Measurements from ENCODE around the gene ARIH1.
"Not testable (repeated sequence)": the region's sequence is repeated elsewhere in the genome, so short reads cannot be mapped to it uniquely, and the experiment has no call there.

Gene ARIH1

DNA sequence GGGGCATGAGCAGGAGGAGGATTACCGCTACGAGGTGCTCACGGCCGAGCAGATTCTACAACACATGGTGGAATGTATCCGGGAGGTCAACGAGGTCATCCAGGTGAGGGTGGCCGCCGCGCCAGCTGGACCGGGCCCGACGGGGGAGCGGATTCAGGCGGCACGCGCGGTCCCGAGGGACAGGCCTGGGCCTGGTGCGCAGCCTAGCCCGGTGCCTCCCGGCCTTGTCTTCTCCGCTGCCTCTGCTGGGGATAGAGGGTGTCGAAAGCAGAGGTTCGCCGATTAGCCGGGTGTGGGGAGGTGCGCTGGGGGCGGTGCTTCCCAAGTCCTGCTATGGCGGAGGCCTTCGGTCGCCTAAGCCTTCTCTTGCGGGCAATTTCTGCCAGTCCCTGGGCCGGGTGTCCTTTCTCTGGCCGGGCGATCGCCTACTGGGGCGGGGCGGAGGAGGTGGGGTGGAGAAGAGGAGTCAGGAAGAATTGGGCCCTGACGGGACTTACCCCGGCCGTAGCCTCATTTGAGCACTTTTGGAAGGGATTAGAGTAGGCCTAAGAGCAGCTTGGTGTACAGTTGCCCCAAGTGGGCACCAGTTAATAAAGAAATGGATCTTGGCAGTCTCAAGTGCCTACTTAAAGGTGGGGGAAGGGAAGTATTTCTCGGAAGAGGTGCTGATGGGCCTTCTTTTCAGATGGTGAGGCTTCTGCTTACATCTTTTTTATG, 940 bp downstream of the ARIH1 start:
- Mint-ChIP-seq H3K4me3 (peak overlapping the region; percentile 94), H3K4me1 (ENCODE audit: low read depth) (peaks cover 47% of the 10 kb centered on the region), H3K9me3 (no peaks in the 10 kb centered on the region), H3K36me3 (ENCODE audit: low read depth) (peaks cover 56% of the 10 kb centered on the region), H3K27ac (peak overlapping the region; percentile 98), H3K27me3 (no peaks in the 10 kb centered on the region)
- peak; percentile 86 for DNase-seq

- peak overlapping the region; percentile 94 for H3K4me3 Mint-ChIP-seq
- DNase-seq: no peak
- no peaks in the 10 kb centered on the region for H3K9me3 Mint-ChIP-seq
- no peaks in the 10 kb centered on the region for H3K27me3 Mint-ChIP-seq
- H3K27ac Mint-ChIP-seq: peak overlapping the region; percentile 98
- H3K4me1 Mint-ChIP-seq (ENCODE audit: low read depth): peaks cover 52% of the 10 kb centered on the region
- H3K36me3 Mint-ChIP-seq (ENCODE audit: low read depth): peaks cover 62% of the 10 kb centered on the region
Observed at GRCh38 chr15:72475674-72476073, 1.5 kb downstream of the ARIH1 start.

- not testable (repeated sequence) for H3K9me3 Mint-ChIP-seq, H3K27me3 Mint-ChIP-seq, DNase-seq
- peak overlapping the region; percentile 92 for H3K27ac Mint-ChIP-seq
- peak overlapping the region; percentile 94 for H3K4me3 Mint-ChIP-seq
- peaks cover 59% of the 10 kb centered on the region for H3K4me1 Mint-ChIP-seq (ENCODE audit: low read depth)
- peaks cover 69% of the 10 kb centered on the region for H3K36me3 Mint-ChIP-seq (ENCODE audit: low read depth)
Observed at GRCh38 chr15:72476330-72476729, 2.2 kb downstream of the ARIH1 start.

- peak overlapping the region; percentile 61 for H3K27ac Mint-ChIP-seq
- peaks cover 87% of the 10 kb centered on the region for H3K36me3 Mint-ChIP-seq (ENCODE audit: low read depth)
- no peaks in the 10 kb centered on the region for H3K27me3 Mint-ChIP-seq
- H3K4me3 Mint-ChIP-seq: no peak overlapping the region
- peaks cover 84% of the 10 kb centered on the region for H3K4me1 Mint-ChIP-seq (ENCODE audit: low read depth)
- DNase-seq: no peak
- H3K9me3 Mint-ChIP-seq: no peaks in the 10 kb centered on the region
Observed at GRCh38 chr15:72481015-72481659, 7.0 kb downstream of the ARIH1 start.

DNA sequence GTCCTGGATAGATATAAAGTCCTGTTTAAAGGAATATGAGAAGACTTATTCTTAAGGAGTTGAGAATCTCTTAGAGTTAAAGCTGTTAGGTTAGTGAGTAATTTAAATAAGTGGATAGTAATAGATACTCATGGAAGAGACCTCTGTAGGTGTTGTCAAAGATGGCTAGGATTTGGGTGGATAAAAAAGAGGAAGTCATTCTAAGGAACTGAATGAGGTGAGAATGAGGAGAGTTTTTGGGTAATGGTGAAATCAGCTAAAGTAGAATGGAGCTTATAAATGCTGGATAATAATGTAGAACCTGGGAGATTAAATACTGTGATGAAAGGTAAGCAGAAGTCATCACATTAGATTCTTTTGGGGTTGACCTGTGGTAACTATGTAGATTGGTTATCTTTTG, 8.1 kb downstream of the ARIH1 start:
- no peak for DNase-seq
- peaks cover 75% of the 10 kb centered on the region for H3K36me3 Mint-ChIP-seq (ENCODE audit: low read depth)
- H3K4me1 Mint-ChIP-seq (ENCODE audit: low read depth): peaks cover 79% of the 10 kb centered on the region
- peak overlapping the region; percentile 8 for H3K4me3 Mint-ChIP-seq
- H3K27me3 Mint-ChIP-seq: no peaks in the 10 kb centered on the region
- no peaks in the 10 kb centered on the region for H3K9me3 Mint-ChIP-seq
- peak overlapping the region; percentile 48 for H3K27ac Mint-ChIP-seq

DNA sequence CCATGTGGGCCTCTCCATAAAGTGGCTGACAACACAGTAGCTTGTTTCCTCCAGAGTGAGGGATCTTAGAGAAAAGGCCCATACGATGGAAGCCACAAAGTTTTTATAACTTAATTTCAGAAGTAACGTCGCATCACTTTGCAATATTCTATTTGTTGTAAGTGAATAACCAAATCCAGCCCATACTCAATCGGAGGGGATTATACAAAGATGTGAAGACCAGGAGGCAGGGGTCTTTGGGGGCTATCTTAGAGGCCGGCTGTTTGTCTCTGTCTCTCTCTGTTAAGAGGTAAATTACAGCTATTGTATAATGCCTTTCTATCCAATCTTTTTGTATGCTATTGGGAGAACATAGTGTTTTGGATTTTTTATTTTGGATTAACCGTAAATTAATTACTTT, 9.1 kb downstream of the ARIH1 start:
- Mint-ChIP-seq H3K4me3 (no peak overlapping the region), H3K4me1 (ENCODE audit: low read depth) (peaks cover 81% of the 10 kb centered on the region), H3K36me3 (ENCODE audit: low read depth) (peaks cover 74% of the 10 kb centered on the region), H3K27me3 (no peaks in the 10 kb centered on the region), H3K9me3 (no peaks in the 10 kb centered on the region), H3K27ac (no peak overlapping the region)
- no peak for DNase-seq

- no peak for DNase-seq
- H3K27me3 Mint-ChIP-seq: no peaks in the 10 kb centered on the region
- no peak overlapping the region for H3K4me3 Mint-ChIP-seq
- no peaks in the 10 kb centered on the region for H3K9me3 Mint-ChIP-seq
- H3K27ac Mint-ChIP-seq: no peak overlapping the region
- H3K4me1 Mint-ChIP-seq (ENCODE audit: low read depth): peaks cover 85% of the 10 kb centered on the region
- H3K36me3 Mint-ChIP-seq (ENCODE audit: low read depth): peaks cover 68% of the 10 kb centered on the region
Observed at GRCh38 chr15:72486144-72486543, 12.0 kb downstream of the ARIH1 start.

DNA sequence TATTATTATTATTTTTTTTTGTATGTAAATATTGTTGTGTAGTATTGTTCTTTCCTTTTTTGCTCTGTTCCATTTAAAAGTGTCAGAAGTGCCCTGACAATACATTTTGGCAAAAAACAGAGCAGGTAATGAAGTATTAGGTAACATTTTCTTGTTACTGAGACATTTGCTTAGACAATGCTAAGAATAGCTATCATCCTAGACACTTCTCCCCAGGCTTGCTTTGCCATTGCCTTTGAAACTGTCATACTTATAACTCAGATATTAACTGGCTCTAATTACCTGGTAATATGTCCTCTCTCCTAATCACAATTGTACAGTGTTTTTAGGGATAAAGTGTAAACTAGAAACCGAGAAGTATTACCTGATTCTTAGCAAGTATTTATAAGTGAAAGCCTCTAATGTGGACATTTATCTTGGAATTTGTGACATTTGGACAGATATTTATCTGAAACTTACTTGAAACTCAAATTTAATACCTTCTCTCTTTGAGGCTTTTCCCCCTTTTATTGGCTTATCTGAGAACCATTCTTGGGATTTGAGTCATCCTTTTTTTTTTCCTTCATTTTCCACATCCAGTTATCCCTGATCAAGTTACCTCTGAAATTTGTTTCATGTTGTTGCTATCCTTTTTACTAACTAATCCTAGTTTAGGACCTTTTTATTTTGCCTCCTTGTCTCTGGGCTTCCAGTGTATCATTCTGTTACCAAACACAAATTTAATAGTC, 13.1 kb downstream of the ARIH1 start:
- no peak overlapping the region for H3K27ac Mint-ChIP-seq
- no peak overlapping the region for H3K4me3 Mint-ChIP-seq
- no peaks in the 10 kb centered on the region for H3K27me3 Mint-ChIP-seq
- no peaks in the 10 kb centered on the region for H3K9me3 Mint-ChIP-seq
- H3K4me1 Mint-ChIP-seq (ENCODE audit: low read depth): peaks cover 84% of the 10 kb centered on the region
- DNase-seq: no peak
- H3K36me3 Mint-ChIP-seq (ENCODE audit: low read depth): peaks cover 60% of the 10 kb centered on the region

DNA sequence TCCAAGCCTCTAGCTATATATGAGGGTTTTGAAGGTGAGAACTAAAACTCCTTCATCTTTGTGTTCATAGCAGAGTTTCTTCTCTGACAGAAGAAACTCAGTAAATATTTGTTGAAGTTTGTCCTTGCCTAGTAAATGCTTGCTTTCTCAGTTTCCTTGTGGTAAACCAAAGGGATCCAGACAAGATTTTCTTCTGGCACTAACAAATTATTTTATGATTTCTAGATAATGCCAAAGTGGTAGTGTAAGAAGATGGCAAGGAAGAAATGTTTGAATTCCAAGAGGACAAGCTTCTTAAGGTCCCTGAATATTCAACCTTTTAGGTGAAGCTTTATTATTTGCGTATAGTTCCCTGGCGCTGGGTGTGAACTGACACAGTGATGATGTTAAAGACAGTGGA, 14.4 kb downstream of the ARIH1 start:
- DNase-seq: no peak
- Mint-ChIP-seq H3K27me3 (no peaks in the 10 kb centered on the region), H3K9me3 (no peaks in the 10 kb centered on the region), H3K36me3 (ENCODE audit: low read depth) (peaks cover 55% of the 10 kb centered on the region), H3K27ac (no peak overlapping the region), H3K4me1 (ENCODE audit: low read depth) (peaks cover 82% of the 10 kb centered on the region), H3K4me3 (no peak overlapping the region)

- Mint-ChIP-seq H3K36me3 (ENCODE audit: low read depth) (peaks cover 42% of the 10 kb centered on the region), H3K9me3 (no peaks in the 10 kb centered on the region), H3K27me3 (no peaks in the 10 kb centered on the region), H3K27ac (peak overlapping the region; percentile 16), H3K4me1 (ENCODE audit: low read depth) (peaks cover 84% of the 10 kb centered on the region), H3K4me3 (no peak overlapping the region)
- no peak for DNase-seq
Observed at GRCh38 chr15:72489943-72490554, 15.9 kb downstream of the ARIH1 start.

DNA sequence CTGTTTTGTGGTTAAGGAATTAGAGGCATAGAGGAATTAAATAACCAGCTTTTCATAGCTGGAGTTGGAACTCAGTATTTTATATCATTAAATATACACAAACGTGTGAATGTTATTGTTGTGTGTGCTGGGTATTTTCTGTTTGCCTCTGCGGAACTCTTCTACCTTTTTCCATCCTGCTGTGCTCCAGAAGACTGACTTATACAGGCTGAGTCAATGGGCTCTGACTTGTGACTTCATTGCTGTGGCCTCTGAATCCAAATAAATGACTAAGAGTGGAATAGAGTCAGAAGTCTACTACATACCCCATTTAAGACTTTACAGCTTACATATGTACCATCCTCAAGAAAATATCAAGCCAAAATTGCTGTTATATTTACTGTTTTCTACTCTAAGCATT, 17.6 kb downstream of the ARIH1 start:
- Mint-ChIP-seq H3K9me3 (no peaks in the 10 kb centered on the region), H3K4me3 (no peak overlapping the region), H3K27ac (peak overlapping the region; percentile 47), H3K36me3 (ENCODE audit: low read depth) (peaks cover 39% of the 10 kb centered on the region), H3K4me1 (ENCODE audit: low read depth) (peaks cover 85% of the 10 kb centered on the region), H3K27me3 (no peaks in the 10 kb centered on the region)
- DNase-seq: no peak

- Mint-ChIP-seq H3K9me3 (no peaks in the 10 kb centered on the region), H3K4me1 (ENCODE audit: low read depth) (peaks cover 87% of the 10 kb centered on the region), H3K27ac (no peak overlapping the region), H3K36me3 (ENCODE audit: low read depth) (peaks cover 44% of the 10 kb centered on the region), H3K4me3 (no peak overlapping the region), H3K27me3 (no peaks in the 10 kb centered on the region)
- DNase-seq: no peak
Observed at GRCh38 chr15:72492733-72493132, 18.6 kb downstream of the ARIH1 start.

GRCh38 chr15:72493220-72493619, 19.1 kb downstream of the ARIH1 start:
- peaks cover 86% of the 10 kb centered on the region for H3K4me1 Mint-ChIP-seq (ENCODE audit: low read depth)

GRCh38 chr15:72495007-72495406, 20.9 kb downstream of the ARIH1 start:
- Mint-ChIP-seq H3K36me3 (ENCODE audit: low read depth) (peaks cover 42% of the 10 kb centered on the region), H3K4me1 (ENCODE audit: low read depth) (peaks cover 77% of the 10 kb centered on the region), H3K4me3 (no peak overlapping the region), H3K27ac (no peak overlapping the region), H3K9me3 (no peaks in the 10 kb centered on the region), H3K27me3 (no peaks in the 10 kb centered on the region)
- no peak for DNase-seq

More at GRCh38 chr15:72493220-72493619, 19.1 kb downstream of the ARIH1 start:
- Mint-ChIP-seq H3K36me3 (ENCODE audit: low read depth) (peaks cover 44% of the 10 kb centered on the region), H3K4me3 (no peak overlapping the region), H3K9me3 (no peaks in the 10 kb centered on the region), H3K27me3 (no peaks in the 10 kb centered on the region), H3K27ac (no peak overlapping the region)
- DNase-seq: no peak
